ENCODE data around the gene GPR176. TPM values are rescaled to one million over a fixed set of nuclear protein-coding genes. Genes with fewer than 3 reads are reported as not detected.

GPR176 gene
- total RNA-seq, 1 donor = 120 TPM

- peak; percentile 97 for DNase-seq (ENCODE audit: low read depth)
- TF ChIP-seq CTCF (IDR thresholded peaks at IDR 0.05; ENCODE audit: insufficient read depth, low read depth, low read length) = no peak
- peak within 1 kb of the TSS; percentile 95 for H3K4me3 ChIP-seq (ENCODE audit: low read depth, low read length)
Measured at GRCh38 chr15:39782441-39783138, 137.5 kb downstream of the GPR176 start, which contains the start of gene FSIP1. Gene FSIP1 (minus strand): TSS chr15:39782841. CDS start chr15:39776524, 6,317 bp downstream.

DNA sequence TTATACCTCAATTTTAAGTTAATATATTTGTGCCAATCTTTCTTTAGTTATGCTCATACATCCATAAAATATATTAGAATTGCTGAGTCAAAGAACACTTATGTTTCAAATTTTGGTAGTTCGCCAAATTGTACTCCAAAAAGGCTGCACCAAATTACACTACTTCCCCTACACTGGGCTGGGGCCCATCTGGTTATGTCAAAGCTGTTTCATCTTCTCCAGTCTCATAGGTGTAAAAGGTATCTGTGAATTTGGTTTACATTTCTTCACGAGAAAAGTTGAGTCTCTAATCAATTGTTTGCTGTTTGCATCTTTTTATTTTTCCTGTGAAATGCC is 138.1 kb downstream of the GPR176 start:
- DNase-seq (ENCODE audit: low read depth) = no peak
- peak overlapping the region; percentile 95 for H3K4me3 ChIP-seq (ENCODE audit: low read depth, low read length)
- TF ChIP-seq CTCF (IDR thresholded peaks at IDR 0.05; ENCODE audit: insufficient read depth, low read depth, low read length) = no peak

DNA sequence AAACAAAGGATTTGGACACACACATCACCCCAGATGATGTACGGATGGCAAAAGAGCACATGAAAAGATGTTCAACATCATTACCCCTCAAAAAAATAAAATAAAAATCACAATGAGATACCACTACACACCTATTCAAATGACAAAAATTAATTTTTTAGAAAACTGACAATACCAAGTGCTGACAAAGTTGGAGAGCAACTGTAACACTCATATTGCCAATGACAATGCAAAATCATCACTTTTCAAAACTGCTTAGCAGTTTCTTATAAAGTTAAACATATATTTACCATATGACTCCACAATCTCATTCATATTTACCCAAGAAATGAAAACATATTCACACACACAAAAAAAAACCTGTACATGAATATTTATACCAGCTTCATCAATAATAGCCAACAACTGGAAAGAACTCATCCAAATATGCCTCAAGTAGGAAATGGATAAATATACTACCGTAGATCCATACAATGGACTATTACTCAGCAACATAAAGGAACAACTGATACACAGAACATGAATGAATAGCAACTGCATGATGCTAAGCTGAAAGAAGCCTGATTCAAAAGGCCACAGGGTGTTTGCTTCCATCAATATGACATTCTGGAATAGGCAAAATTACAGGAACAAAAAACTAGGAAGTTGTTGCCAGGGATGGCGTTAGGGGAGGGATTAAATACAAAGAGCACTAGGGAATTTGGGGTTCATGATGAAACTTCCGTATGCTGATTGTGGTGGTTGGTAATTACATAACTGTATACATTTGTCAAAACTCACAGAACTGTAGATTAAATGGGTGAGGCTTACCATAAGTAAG is 138.7 kb downstream of the GPR176 start:
- TF ChIP-seq CTCF (IDR thresholded peaks at IDR 0.05; ENCODE audit: insufficient read depth, low read depth, low read length) = no peak
- H3K4me3 ChIP-seq (ENCODE audit: low read depth, low read length) = no peak overlapping the region
- no peak for DNase-seq (ENCODE audit: low read depth)

DNA sequence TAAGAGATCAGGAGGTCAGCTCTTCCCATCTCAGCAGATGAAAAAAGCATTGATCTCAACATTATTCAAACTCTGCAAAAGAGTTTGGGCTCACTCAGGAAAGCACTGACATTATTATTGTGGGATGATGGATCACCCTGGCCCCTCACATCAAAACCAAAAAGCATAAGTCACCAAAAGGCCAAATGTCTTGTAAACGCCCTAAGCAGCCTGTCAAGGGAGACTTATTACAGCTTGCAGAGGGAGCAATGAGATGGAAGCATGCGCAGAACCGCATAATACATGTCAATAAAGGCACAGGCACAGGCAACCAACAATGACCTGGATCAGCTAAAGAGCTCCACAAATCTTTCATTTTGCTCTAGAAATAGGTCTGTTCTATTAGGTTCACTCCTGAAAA is 142.0 kb downstream of the GPR176 start:
- TF ChIP-seq CTCF (IDR thresholded peaks at IDR 0.05; ENCODE audit: insufficient read depth, low read depth, low read length) = no peak
- DNase-seq (ENCODE audit: low read depth) = peak; percentile 37

DNA sequence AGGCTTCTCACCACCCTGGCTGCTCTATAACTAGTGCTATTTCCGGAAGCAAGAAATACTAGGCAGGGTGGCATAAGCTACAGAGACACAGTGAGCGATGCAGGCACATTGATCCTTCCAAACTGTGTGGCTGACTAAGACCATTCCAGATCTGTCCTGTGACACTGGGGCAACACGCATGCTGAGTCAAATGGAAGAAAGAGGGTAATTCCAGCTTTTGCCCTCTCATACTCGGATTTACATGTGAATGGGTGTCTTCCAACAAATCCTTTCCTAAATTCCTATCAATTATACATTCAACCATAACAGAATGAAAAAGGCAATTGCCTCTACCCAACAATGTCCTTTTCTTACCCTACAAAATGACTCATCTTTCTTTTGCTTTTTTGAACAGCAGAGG is 142.6 kb downstream of the GPR176 start:
- no peak overlapping the region for H3K4me3 ChIP-seq (ENCODE audit: low read depth, low read length)
- TF ChIP-seq CTCF (IDR thresholded peaks at IDR 0.05; ENCODE audit: insufficient read depth, low read depth, low read length) = no peak
- no peak for DNase-seq (ENCODE audit: low read depth)

More for the DNA sequence above, 142.0 kb downstream of the GPR176 start:
- H3K4me3 ChIP-seq (ENCODE audit: low read depth, low read length) = no peak overlapping the region

DNA sequence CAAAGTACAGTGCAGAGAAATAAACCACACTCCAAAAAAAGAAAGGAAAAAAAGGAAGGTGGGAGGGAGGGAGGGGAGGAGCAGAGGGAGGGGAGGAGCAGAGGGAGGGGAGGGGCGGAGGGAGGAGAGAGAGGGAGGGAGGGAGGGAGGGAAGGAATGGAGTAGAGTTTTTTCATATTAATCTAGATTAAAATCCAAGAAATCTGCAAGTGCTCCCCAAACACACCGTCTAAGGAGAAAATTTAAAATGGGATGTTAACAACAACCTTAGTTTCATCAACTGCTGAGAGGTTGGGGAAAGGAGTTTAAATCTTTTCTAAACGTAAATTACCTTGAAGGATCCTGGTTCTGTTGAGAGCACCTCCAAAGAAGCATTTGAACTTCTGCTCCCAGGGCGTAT is 144.0 kb downstream of the GPR176 start:
- TF ChIP-seq CTCF (IDR thresholded peaks at IDR 0.05; ENCODE audit: insufficient read depth, low read depth, low read length) = no peak
- no peak overlapping the region for H3K4me3 ChIP-seq (ENCODE audit: low read depth, low read length)
- no peak for DNase-seq (ENCODE audit: low read depth)

Data from fibroblast of villous mesenchyme (primary cell).